Retinal pigment epithelial cell (primary cell): ENCODE measurements around the gene ARHGEF9.

ENCODE experiments used
- DNase-seq: peaks from one replicate; pipeline ENCODE4 v3.0.0-alpha.2; 2010; ENCODE audit warnings: low read depth
- H3K4me3 ChIP-seq: 2 replicates; pipeline ENCODE4 v1.5.1; 2011; ENCODE audit warnings: mild to moderate bottlenecking, low read length, control low read depth, moderate library complexity
- CTCF ChIP-seq: conservative IDR thresholded peaks from 2 replicates; pipeline ENCODE4 v1.5.1; 2011; ENCODE audit warnings: low read depth, low read length, control low read depth, inconsistent platforms

ARHGEF9 gene

DNA sequence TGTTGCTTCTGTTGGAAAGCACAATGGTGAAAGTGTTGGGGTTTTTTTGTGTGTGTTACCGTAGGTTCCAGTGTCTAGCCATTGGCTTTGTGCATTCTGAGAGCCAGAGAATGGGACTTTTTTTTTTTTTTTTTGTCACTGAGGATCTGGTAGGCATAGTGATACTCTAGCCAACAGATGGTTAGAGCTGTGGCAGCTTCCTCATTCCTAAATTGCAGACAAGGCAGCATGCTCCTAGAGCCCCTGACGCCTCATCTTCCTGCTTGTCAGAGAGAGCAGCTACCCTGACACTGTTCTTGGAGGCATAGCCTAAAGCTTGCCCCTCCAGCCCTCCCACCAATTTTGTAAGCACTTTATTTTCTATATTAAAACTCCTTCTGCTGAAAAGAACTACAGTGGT is 27.0 kb downstream of the ARHGEF9 start:
- H3K4me3 ChIP-seq = no peak overlapping the region
- DNase-seq = no peak
- TF ChIP-seq CTCF = no peak

GRCh38 chrX:63755892-63756291 is 29.1 kb downstream of the ARHGEF9 start:
- TF ChIP-seq CTCF = no peak
- no peak for DNase-seq
- H3K4me3 ChIP-seq = no peak overlapping the region

DNA sequence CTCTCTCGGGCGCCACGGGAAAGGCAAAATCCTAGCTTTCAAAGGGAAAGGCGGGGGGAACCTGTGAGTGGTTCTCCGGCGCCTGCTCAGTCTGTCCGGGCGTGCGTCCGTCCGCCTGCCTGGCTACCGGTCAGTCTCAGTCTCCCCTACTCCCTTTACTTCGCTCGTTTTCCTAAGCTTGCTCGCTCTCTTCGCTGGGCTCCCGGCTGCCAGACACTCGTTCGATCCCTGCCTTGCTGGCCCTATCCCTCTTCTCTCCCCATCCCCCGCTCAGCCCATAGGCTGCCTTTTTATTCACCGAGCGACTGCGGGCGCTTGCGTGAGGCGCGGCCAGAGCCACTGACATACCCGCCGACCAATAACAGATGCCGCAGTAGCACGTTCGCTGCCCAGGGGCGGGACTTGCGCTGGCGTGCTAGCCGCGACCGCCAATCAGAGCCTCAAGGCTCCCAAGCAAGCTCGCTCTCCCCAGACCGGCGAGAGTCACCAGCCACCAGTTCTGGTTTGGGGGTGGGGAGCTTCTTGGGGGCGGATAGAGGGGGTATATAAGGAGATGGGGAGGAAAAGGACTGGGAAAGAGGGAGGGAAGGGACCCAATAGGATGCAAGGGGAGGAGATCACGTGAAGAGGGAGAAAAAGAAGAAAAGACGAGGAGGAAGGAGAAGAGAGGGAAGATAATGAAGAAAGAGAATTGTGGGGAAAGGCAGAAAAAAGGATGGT is 30.0 kb downstream of the ARHGEF9 start:
- peak; percentile 79 for DNase-seq
- TF ChIP-seq CTCF = no peak
- H3K4me3 ChIP-seq = peak overlapping the region; percentile 72

DNA sequence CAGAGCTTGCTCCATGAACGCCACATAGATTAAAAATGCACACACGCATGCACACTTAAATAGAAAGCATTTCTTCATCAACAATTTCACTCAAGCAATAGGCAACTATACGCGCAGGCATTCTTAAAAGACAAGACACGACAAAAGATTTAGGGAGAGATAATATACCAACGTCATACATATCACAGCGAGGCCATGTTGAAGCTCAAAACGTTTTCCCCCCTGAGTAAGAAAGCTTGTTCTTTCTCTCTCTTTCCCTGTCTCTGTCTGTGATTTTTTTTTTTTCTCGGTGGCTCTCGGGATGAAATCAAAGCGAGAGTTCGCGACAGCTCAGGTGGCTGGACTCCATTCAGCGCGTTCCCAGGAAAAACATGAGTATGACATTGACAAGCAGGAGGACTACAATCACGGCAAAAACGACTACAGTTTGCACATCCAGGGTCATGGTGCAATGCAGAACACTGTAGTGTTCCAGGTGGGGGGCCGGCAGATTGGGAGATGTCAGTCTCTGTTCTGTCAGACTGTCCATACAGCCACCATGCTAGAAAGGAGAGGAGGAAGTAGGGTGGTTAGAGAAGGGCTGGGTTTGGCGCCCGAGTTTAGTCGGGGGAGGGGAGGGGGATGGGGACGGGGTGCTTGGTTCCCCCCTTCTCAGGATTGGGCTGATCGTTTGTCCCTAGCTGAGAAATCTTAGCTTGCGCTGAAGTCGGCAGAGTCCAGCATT is 30.7 kb downstream of the ARHGEF9 start:
- no peak for TF ChIP-seq CTCF
- no peak for DNase-seq
- peak overlapping the region; percentile 72 for H3K4me3 ChIP-seq

DNA sequence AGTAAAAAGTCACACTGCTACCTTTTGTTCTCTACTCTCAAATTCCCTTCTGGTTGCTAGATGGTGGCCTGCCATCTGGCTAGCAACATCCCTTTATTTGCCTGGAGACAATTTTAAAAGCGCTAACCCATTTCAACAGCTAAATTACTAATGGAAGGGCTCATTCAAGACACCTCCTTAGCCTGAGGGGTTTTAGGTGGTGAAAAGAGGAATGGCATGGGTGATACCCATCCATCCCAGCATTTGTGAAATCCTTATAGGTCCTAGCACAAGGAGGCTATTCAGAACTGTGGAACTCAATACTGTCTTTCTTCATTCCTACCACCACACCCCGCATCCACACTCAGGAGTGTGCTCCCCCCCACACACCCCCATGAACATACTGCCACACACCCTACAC is 33.5 kb downstream of the ARHGEF9 start:
- no peak for TF ChIP-seq CTCF
- DNase-seq = no peak
- no peak overlapping the region for H3K4me3 ChIP-seq

DNA sequence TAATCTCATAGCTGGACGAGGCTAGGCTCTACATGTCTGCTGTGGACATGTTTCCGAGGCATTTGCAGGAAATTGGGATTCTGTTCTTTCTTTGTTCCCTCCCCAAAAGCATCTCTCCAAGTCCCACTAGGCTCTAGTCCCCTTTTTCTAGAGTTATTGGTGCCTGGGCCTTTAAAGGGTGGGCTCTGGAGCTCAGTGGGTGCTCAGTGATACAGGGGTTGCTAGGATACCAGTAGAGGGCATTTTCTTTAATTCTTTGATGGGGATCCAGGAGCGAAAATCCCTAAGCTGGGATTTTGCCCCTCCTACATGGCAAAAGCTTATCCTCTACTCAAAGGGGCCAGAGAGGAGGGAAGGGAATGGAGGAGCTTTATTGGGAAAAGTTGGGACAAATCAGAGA is 34.2 kb downstream of the ARHGEF9 start:
- no peak for TF ChIP-seq CTCF
- no peak overlapping the region for H3K4me3 ChIP-seq
- DNase-seq = no peak

DNA sequence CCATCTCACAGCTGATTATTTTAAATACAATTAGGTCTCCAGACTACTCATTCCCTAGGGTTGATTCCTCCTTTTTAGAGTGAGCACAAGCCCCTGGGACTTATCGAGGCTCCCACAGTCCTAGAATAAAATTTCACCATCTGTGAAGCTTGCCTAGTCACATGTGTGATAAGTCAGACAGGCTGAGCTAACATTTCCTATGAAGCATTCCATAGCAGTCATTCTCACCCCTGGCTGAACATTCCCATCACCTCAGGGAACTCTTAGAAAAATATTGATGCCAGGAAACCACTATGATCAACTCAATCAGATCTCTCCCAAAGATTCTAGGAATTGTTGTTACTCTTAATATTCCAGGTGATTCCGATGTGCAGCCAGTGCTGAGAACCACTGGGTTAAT is 37.7 kb downstream of the ARHGEF9 start:
- TF ChIP-seq CTCF = no peak
- DNase-seq = peak; percentile 31

More for the DNA sequence above, 37.7 kb downstream of the ARHGEF9 start:
- no peak overlapping the region for H3K4me3 ChIP-seq
